ENCODE measurements around the gene ALG14. TPM values are rescaled to one million over a fixed set of nuclear protein-coding genes. Genes with fewer than 3 reads are reported as not detected.

The ALG14 gene
- total RNA-seq, 4 donors from 2014 or later: 0.46 to 1.9 (median 1.1) TPM

GRCh38 chr1:95117207-95118066 is 44.7 kb upstream of the ALG14 start, which contains the start of gene TLCD4:
Gene TLCD4, plus strand, starts transcription at chr1:95117355. Its CDS starts 26,547 bp downstream, at chr1:95143902.
- 0% methylated on average over 33 to 45 of the region's 108 CpGs for WGBS, 2 donors
- intact Hi-C loops (cut with DNase I; ENCODE audit: low total_unique reads): no loop called here
- TF ChIP-seq CTCF (IDR thresholded peaks at IDR 0.05) (no peak), POLR2A (IDR thresholded peaks at IDR 0.05) (no peak)
- peak within 1 kb of the TSS; percentile 54 for H3K4me3 ChIP-seq (ENCODE audit: low read depth, poor library complexity, severe bottlenecking)
- DNase-seq (ENCODE audit: low spot score in 2 of 2): peak in 1 of 2 donors; percentile 87

- intact Hi-C loops (cut with DNase I; ENCODE audit: low total_unique reads): no loop called here
- no peak for TF ChIP-seq CTCF (IDR thresholded peaks at IDR 0.05)
- TF ChIP-seq POLR2A (IDR thresholded peaks at IDR 0.05): no peak
- WGBS, 2 donors: 2 to 3% methylated on average over 17 of the region's 17 CpGs
- peak in 1 of 2 donors; percentile 22 for DNase-seq (ENCODE audit: low spot score in 2 of 2)
- peak overlapping the region; percentile 54 for H3K4me3 ChIP-seq (ENCODE audit: low read depth, poor library complexity, severe bottlenecking)
Measured at GRCh38 chr1:95116580-95117206, 43.9 kb upstream of the ALG14 start.

GRCh38 chr1:95115708-95116137 is 43.0 kb upstream of the ALG14 start:
- intact Hi-C loops (cut with DNase I; ENCODE audit: low total_unique reads): no loop called here
- no peak for DNase-seq (ENCODE audit: low spot score in 2 of 2)
- no peak overlapping the region for H3K4me3 ChIP-seq (ENCODE audit: low read depth, poor library complexity, severe bottlenecking)
- 87 to 88% methylated on average over 3 of the region's 3 CpGs for WGBS, 2 donors
- no peak for TF ChIP-seq CTCF (IDR thresholded peaks at IDR 0.05)
- no peak for TF ChIP-seq POLR2A (IDR thresholded peaks at IDR 0.05)

- no peak for DNase-seq (ENCODE audit: low spot score in 2 of 2)
- intact Hi-C loops (cut with DNase I; ENCODE audit: low total_unique reads): no loop called here
- 93 to 100% methylated on average over 1 of the region's 1 CpG for WGBS, 2 donors
- H3K4me3 ChIP-seq (ENCODE audit: low read depth, poor library complexity, severe bottlenecking): no peak overlapping the region
- no peak for TF ChIP-seq POLR2A (IDR thresholded peaks at IDR 0.05)
- TF ChIP-seq CTCF (IDR thresholded peaks at IDR 0.05): no peak
Measured at GRCh38 chr1:95113684-95114083, 40.9 kb upstream of the ALG14 start.

GRCh38 chr1:95111014-95111413 is 38.3 kb upstream of the ALG14 start:
- intact Hi-C loops (cut with DNase I; ENCODE audit: low total_unique reads): no loop called here
- WGBS, 2 donors: 75 to 76% methylated on average over 1 of the region's 1 CpG
- TF ChIP-seq CTCF (IDR thresholded peaks at IDR 0.05) (no peak), POLR2A (IDR thresholded peaks at IDR 0.05) (no peak)
- DNase-seq (ENCODE audit: low spot score in 2 of 2): no peak
- H3K4me3 ChIP-seq (ENCODE audit: low read depth, poor library complexity, severe bottlenecking): no peak overlapping the region

All from lower leg skin (tissue), 4 donors.